Smooth muscle cell (in vitro differentiated cells): ENCODE measurements around the gene NRROS. TPM values are rescaled to one million over a fixed set of nuclear protein-coding genes. Genes with fewer than 3 reads are reported as not detected.
"Not testable (repeated sequence)": the region's sequence is repeated elsewhere in the genome, so short reads cannot be mapped to it uniquely, and the experiment has no call there.

Experiments
- DNase-seq: peaks from one replicate; lab custom pipeline; 2025; ENCODE audit not compliant: unreplicated experiment; lab: John Stamatoyannopoulos, UW
- H2AFZ ChIP-seq: fragments of 200-600 bp; sonication (generic); 2 replicates; pipeline ENCODE4 v1.6.0; 2016; ENCODE audit warnings: antibody characterized with exemption, low read depth, mild to moderate bottlenecking
- H3F3A ChIP-seq: fragments of 200-600 bp; sonication (generic); 2 replicates; pipeline ENCODE4 v1.6.0; 2017; ENCODE audit warnings: antibody characterized with exemption, low read depth
- H3K27ac ChIP-seq: fragments of 200-600 bp; sonication (generic); 2 replicates; pipeline ENCODE4 v1.5.1; 2016; ENCODE audit warnings: low read depth, mild to moderate bottlenecking
- H3K27me3 ChIP-seq: fragments of 200-600 bp; sonication (generic); 2 replicates; pipeline ENCODE4 v1.6.1; 2016; ENCODE audit warnings: low read depth, mild to moderate bottlenecking
- H3K36me3 ChIP-seq: fragments of 200-600 bp; sonication (generic); 2 replicates; pipeline ENCODE4 v1.5.1; 2016; ENCODE audit warnings: low read depth
- H3K4me1 ChIP-seq: fragments of 200-600 bp; sonication (generic); 2 replicates; pipeline ENCODE4 v1.5.1; 2016; ENCODE audit warnings: low read depth
- H3K4me2 ChIP-seq: fragments of 200-600 bp; sonication (generic); 2 replicates; pipeline ENCODE4 v1.6.0; 2016; ENCODE audit warnings: mild to moderate bottlenecking
- H3K4me3 ChIP-seq: fragments of 200-600 bp; sonication (generic); 2 replicates; pipeline ENCODE4 v1.5.1; 2016; ENCODE audit warnings: mild to moderate bottlenecking
- H3K79me2 ChIP-seq: fragments of 200-600 bp; sonication (generic); 2 replicates; pipeline ENCODE4 v1.6.0; 2016; ENCODE audit warnings: low read depth, mild to moderate bottlenecking
- H3K9ac ChIP-seq: fragments of 200-600 bp; sonication (generic); 2 replicates; pipeline ENCODE4 v1.6.0; 2016; ENCODE audit warnings: low read depth
- H3K9me3 ChIP-seq: fragments of 200-600 bp; sonication (generic); replicated peaks from 2 replicates; pipeline ENCODE4 v1.5.1; 2016; ENCODE audit warnings: low read depth
- H4K20me1 ChIP-seq: fragments of 200-600 bp; sonication (generic); 2 replicates; pipeline ENCODE4 v1.6.0; 2016; ENCODE audit warnings: low read depth
- WGBS: methylation state at CpG from one replicate; pipeline ENCODE4 v1.1.7; 2016; ENCODE audit warnings: low lambda C conversion rate; 5-methylcytosine and 5-hydroxymethylcytosine counted together
- polyA plus RNA-seq: library from polyadenylated mRNA; unstranded; fragments of >200 nt; fragmentation: Nextera tagmentation; extraction: Ambion mirVana; gene quantifications from 2 replicates; pipeline ENCODE4 v1.2.1, GENCODE V29; 2016
- total RNA-seq: library from RNA; depleted of rRNA; stranded (reverse); fragments of >200 nt; gene quantifications from 2 replicates; pipeline ENCODE4 v1.2.3, GENCODE V29; 2014
- TF ChIP-seq, protein P1 (sequence below): fragments of 200-600 bp; sonication (generic); IDR thresholded peaks from 2 replicates; pipeline ENCODE4 v1.5.1; 2017; ENCODE audit warnings: borderline replicate concordance, mild to moderate bottlenecking, antibody characterized with exemption; ENCODE audit not compliant: insufficient read depth, poor library complexity, severe bottlenecking

Gene NRROS
- total and polyA plus RNA-seq, 2 experiments from 2014 or later = 0.45 TPM; not detected in 1

DNA sequence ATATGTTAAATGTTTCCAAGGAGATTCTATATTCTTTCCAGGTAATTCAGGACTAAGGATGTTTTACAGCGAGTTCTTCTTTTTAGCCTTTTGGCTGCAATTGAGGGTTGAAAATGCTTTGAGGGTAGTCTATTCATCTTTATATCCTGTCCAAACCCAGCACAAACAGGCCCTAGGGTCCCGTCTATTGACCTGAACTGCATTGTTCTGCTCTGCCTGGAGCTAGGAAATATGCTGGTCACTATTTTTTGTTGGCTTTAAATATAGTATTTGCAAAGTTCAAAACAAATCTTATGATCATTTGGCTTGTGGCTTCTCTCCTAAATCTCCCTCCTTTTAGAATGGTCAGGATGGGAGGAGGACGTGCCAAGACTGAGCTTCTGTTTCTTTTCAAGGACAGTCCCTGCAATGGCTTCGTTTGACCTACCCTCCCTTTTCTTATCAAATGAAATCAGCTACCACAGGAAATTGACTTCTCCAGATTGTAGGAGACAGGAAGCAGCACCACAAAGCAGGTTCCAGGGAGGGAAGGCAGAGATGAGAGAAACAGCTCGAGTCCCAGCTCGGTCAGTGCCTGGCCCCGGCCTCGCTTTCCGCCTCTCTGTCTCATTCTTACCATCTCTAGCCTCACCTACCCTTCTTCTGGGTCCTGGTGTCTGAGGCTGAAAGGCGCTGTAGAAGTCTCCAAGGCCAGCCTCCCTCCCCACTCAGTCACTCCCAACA lies 27.6 kb upstream of the NRROS start:
- H2AFZ ChIP-seq = peak overlapping the region; percentile 49
- TF ChIP-seq, protein P1, sequence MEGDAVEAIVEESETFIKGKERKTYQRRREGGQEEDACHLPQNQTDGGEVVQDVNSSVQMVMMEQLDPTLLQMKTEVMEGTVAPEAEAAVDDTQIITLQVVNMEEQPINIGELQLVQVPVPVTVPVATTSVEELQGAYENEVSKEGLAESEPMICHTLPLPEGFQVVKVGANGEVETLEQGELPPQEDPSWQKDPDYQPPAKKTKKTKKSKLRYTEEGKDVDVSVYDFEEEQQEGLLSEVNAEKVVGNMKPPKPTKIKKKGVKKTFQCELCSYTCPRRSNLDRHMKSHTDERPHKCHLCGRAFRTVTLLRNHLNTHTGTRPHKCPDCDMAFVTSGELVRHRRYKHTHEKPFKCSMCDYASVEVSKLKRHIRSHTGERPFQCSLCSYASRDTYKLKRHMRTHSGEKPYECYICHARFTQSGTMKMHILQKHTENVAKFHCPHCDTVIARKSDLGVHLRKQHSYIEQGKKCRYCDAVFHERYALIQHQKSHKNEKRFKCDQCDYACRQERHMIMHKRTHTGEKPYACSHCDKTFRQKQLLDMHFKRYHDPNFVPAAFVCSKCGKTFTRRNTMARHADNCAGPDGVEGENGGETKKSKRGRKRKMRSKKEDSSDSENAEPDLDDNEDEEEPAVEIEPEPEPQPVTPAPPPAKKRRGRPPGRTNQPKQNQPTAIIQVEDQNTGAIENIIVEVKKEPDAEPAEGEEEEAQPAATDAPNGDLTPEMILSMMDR = no peak

DNA sequence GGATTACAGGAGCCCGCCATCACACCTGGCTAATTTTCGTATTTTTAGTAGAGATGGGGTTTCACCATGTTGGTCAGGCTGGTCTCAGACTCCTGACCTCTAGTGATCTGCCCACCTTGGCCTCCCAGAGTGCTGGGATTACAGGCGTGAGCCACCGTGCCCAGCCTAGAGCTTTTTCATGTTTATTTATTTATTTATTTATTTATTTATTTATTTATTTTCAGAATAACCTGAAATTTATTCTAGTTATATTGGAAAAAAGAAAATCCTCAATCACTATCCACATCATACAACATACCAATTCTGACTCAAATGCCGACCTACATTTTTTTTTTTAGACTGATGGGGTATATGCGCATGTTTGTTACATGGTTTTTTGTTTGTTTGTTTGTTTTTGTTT lies 24.3 kb upstream of the NRROS start:
- WGBS = 96% methylated on average over 6 of the region's 6 CpGs
- not testable (repeated sequence) for H3K4me1 ChIP-seq, H3K4me2 ChIP-seq, H4K20me1 ChIP-seq, H2AFZ ChIP-seq, H3K9ac ChIP-seq, DNase-seq, H3K79me2 ChIP-seq, H3F3A ChIP-seq, H3K4me3 ChIP-seq, H3K27ac ChIP-seq, H3K9me3 ChIP-seq, H3K27me3 ChIP-seq, H3K36me3 ChIP-seq

More for the DNA sequence above, 27.6 kb upstream of the NRROS start:
- Histone ChIP-seq H3K27ac (no peak overlapping the region), H3K79me2 (no peaks in the 10 kb centered on the region), H3K27me3 (no peaks in the 10 kb centered on the region), H3K9ac (no peak overlapping the region), H3K4me3 (no peak overlapping the region), H3K36me3 (no peaks in the 10 kb centered on the region), H3K9me3 (no peaks in the 10 kb centered on the region), H3K4me1 (no peaks in the 10 kb centered on the region), H4K20me1 (no peaks in the 10 kb centered on the region), H3K4me2 (no peak overlapping the region), H3F3A (no peaks in the 10 kb centered on the region)
- no peak for DNase-seq
- WGBS = 75% methylated on average over 10 of the region's 10 CpGs

DNA sequence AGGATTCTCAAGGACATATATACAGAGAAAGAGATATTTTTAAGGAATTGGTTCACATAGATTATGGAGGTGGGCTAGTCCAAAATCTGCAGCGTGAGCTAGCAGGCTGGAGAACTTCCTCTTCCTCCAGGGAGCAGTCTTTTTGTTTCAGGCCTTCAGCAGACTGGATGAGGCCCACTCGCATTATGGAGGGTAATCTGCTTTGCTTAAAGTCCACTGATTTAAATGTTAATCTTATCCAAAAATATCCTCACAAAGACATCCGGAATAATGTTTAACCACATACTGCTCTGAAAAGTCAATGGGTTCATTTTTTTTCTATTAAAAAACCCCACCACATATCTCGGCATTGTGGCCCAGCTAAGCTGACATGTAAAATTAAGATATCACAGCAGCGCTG lies 22.2 kb upstream of the NRROS start:
- Histone ChIP-seq H3K4me3 (no peak overlapping the region), H3K79me2 (no peaks in the 10 kb centered on the region), H3F3A (no peaks in the 10 kb centered on the region), H4K20me1 (no peaks in the 10 kb centered on the region), H2AFZ (no peak overlapping the region), H3K4me1 (peaks cover 8% of the 10 kb centered on the region), H3K9me3 (no peaks in the 10 kb centered on the region), H3K27ac (no peak overlapping the region), H3K9ac (no peak overlapping the region), H3K36me3 (no peaks in the 10 kb centered on the region), H3K27me3 (no peaks in the 10 kb centered on the region), H3K4me2 (no peak overlapping the region)
- TF ChIP-seq, protein P1 = no peak
- DNase-seq = no peak
- 66% methylated on average over 5 of the region's 5 CpGs for WGBS

DNA sequence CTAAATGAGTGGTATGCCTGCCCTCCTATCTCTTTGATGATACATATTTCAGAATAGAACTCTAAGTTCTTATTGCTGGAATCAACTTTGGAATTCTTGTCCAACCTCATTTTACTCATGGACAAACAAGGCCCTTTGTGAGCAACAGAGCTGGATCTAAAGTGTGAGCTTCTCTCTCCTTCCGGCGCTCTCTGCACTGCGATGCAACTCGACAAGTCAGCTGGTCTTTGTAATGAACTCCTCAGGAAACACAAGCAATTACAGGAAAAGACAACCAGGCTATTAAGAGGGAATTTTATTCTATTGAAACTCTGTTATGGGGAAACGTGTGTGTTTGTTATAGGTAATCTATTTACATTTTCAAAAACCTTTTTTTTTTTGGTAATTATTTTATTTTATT lies 20.3 kb upstream of the NRROS start:
- WGBS = 65% methylated on average over 5 of the region's 5 CpGs

DNA sequence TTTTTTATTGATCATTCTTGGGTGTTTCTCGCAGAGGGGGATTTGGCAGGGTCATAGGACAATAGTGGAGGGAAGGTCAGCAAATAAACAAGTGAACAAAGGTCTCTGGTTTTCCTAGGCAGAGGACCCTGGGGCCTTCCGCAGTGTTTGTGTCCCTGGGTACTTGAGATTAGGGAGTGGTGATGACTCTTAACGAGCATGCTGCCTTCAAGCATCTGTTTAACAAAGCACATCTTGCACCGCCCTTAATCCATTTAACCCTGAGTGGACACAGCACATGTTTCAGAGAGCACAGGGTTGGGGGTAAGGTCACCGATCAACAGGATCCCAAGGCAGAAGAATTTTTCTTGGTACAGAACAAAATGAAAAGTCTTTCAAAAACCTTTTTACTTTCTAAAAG lies 19.9 kb upstream of the NRROS start:
- not testable (repeated sequence) for H3K27me3 ChIP-seq, H3K27ac ChIP-seq, H3K9ac ChIP-seq, H3K79me2 ChIP-seq, H3F3A ChIP-seq, DNase-seq, H3K4me1 ChIP-seq, H3K4me3 ChIP-seq, H3K9me3 ChIP-seq, H3K36me3 ChIP-seq, H3K4me2 ChIP-seq, H4K20me1 ChIP-seq, H2AFZ ChIP-seq
- 84% methylated on average over 2 of the region's 5 CpGs for WGBS

More for the DNA sequence above, 20.3 kb upstream of the NRROS start:
- H3K4me2 ChIP-seq = no peak overlapping the region
- no peaks in the 10 kb centered on the region for H3K36me3 ChIP-seq
- H3K4me3 ChIP-seq = no peak overlapping the region
- no peaks in the 10 kb centered on the region for H3F3A ChIP-seq
- TF ChIP-seq, protein P1 = no peak
- H3K4me1 ChIP-seq = peaks cover 8% of the 10 kb centered on the region
- no peaks in the 10 kb centered on the region for H3K79me2 ChIP-seq
- no peak overlapping the region for H2AFZ ChIP-seq
- no peak overlapping the region for H3K27ac ChIP-seq
- no peaks in the 10 kb centered on the region for H4K20me1 ChIP-seq
- H3K9ac ChIP-seq = no peak overlapping the region
- H3K9me3 ChIP-seq = no peaks in the 10 kb centered on the region
- DNase-seq = no peak
- H3K27me3 ChIP-seq = no peaks in the 10 kb centered on the region
